NCI-H1694 (cell line): ENCODE measurements around the gene VSTM1.
"Not testable (repeated sequence)": the region's sequence is repeated elsewhere in the genome, so short reads cannot be mapped to it uniquely, and the experiment has no call there.

Experiments
- DNase-seq: peaks from one replicate; lab custom pipeline; 2025; lab: John Stamatoyannopoulos, UW

The VSTM1 gene, protein sequence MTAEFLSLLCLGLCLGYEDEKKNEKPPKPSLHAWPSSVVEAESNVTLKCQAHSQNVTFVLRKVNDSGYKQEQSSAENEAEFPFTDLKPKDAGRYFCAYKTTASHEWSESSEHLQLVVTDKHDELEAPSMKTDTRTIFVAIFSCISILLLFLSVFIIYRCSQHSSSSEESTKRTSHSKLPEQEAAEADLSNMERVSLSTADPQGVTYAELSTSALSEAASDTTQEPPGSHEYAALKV

GRCh38 chr19:54063350-54064116 is at the start of gene VSTM1:
VSTM1 (minus strand) TSS chr19:54063897; CDS start chr19:54063777, 120 bp downstream.
- DNase-seq = no peak

DNA sequence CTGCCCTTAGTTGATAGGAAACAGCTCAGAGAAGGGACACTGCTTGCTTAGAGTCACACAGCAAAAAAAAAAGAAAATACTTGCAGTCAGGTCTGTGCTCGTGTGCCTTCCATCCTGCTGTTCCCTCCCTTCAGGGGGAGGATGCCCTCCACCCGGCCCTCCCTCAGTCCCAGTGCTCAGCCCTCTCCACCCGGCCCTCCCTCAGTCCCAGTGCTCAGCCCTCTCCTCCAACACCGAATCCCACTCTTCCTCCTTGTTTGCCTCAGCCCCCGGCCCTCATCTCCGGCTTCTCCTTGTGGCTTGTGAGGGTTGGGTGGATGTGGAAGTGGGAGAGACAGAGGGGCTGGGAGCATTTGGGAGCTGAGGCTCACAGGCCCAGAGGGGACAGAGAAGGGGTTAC is 46.0 kb upstream of the VSTM1 start:
- no peak for DNase-seq

- no peak for DNase-seq
Measured at GRCh38 chr19:54108496-54108895, 44.8 kb upstream of the VSTM1 start.

- no peak for DNase-seq
Measured at GRCh38 chr19:54107876-54108490, 44.3 kb upstream of the VSTM1 start.

DNA sequence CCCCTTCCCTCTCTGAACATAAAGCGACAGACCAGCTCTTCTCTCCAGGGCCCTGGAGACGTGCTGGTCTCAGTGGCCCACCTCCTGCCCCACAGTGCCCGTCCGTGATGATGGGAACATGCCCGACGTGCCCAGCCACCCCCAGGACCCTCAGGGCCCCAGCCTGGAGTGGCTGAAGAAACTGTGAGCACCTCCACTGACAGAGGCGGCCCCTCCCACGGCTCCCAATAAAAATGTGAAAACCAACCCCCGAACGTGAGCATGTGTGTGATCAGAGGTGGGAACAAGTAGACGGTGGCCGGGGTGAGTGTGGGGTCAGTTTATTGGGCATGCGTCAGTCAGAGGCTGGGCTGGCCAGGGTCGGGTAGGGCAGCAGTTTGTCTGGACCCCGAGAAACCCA is 43.0 kb upstream of the VSTM1 start:
- DNase-seq = no peak

- DNase-seq = no peak
Measured at GRCh38 chr19:54105796-54106195, 42.1 kb upstream of the VSTM1 start.

- no peak for DNase-seq
Measured at GRCh38 chr19:54104998-54105715, 41.5 kb upstream of the VSTM1 start.

DNA sequence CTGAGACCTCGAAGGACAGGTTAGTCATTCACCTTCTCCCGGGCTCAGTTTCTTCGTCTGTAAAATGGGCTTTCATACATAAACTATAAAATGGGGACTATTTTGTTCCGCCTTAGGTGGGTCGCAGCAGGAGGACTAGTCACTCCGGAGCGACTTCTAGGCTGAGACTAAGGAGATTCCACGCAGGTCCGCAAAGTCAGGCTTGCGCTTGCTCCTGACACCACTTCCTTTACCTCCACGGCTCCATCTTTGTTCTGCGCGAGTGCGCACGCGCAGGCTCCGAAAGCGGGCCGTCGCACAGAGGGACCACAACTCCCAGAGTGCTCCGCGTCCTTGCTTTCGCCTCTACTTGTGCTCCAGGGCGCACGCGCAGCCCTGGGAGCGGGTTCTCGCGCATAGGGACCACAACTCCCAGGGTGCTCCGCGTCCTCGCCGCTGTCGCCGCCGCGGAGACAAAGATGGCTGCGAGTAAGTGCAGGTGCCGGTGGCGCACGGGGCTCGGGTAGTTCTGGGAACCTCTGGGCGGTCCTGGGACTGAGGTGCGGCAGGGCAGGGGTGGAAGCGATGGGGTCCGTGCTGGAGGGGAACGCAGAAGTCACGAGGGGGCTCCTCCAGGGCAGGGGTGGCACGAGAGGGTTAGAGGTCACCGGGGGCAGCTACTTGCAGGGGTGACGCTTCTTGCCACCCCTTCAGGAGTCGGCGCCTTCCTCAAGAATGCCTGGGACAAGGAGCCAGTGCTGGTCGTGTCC is 38.9 kb upstream of the VSTM1 start, which contains the start of gene NDUFA3:
TSS of gene NDUFA3 (plus strand) at position 435 of the 749 bp plus-strand sequence. CDS start at position 459, 24 bp downstream.
- peak; percentile 94 for DNase-seq

GRCh38 chr19:54100561-54100960 is 36.9 kb upstream of the VSTM1 start, which contains the start of gene OSCAR:
OSCAR (minus strand) TSS chr19:54100803; CDS start chr19:54100792, 11 bp downstream.
- no peak for DNase-seq

DNA sequence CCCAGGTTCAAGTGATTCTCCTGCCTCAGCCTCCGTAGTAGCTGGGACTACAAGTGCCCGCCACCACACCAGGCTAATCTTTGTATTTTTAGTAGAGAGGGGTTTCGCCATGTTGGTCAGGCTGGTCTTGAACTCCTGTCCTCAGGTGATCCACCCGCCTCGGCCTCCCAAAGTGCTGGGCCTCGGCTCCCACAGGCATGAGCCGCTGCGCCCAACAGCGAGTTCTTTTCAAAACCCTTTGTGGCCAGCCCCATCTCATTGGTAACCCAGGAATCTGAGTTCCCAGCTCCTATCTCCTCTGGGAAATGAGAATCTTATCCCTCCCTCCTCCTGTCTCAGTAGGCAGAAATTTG is 36.2 kb upstream of the VSTM1 start:
- not testable (repeated sequence) for DNase-seq

DNA sequence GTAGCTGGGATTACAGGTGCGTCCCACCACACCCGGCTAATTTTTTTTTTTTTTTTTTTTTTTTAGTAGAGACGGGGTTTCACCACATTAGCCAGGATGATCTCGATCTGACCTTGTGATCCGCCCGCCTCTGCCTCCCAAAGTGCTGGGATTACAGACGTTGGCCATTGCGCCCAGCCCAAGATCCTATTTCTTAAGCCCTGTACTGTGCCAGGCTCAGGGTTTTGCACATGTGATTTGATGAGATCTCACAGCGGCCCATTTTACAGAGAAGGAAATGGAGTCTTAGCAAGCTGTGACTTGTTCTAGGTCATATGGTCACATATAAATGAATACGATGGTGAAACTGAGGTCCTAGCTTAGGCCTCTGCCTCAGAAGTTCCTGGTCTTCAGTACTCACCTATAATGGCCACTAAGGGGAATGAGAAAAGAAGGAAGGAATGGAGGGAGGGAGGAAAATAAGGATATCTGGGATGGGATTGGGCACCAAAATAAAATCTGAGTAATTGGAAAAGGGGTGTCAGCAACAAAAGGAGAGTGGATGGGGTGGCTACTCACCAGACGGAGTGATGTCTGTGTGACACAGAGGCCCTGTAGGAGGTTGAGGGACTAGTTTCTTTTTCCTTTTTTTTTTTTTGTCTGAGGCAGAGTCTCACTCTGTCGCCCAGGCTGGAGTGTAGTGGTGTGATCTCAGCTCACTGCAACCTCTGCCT is 35.6 kb upstream of the VSTM1 start:
- no peak for DNase-seq

- DNase-seq = no peak
Measured at GRCh38 chr19:54096617-54097106, 33.0 kb upstream of the VSTM1 start.

DNA sequence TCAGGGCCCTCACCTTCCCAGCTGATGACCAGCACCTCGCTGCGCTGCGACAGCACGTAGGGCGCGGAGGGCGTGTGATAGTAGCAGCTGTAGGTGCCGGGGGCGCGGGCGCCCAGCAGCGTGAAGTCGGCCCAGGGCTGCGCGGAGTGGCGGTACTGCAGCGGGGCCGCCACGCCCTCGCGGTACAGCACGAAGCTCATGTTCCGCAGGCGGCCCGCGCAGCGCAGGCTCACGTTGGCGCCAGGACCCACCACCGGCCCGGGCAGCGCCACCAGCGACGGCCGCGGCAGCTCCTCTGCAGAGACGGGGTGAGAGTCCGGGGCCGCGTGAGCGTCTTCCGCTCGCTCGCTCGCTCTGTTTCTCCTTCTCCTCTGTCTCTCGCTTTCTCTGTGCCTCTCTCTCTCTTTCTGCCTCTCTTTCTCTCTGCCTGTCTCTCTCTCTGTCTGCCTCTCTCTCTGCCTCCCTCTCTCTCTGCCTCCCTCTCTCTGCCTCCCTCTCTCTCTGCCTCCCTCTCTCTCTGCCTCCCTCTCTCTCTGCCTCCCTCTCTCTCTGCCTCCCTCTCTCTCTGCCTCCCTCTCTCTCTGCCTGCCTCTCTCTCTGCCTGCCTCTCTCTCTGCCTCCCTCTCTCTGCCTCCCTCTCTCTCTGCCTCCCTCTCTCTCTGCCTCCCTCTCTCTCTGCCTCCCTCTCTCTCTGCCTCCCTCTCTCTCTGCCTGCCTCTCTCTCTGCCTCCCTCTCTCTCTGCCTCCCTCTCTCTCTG is 32.3 kb upstream of the VSTM1 start:
- not testable (repeated sequence) for DNase-seq

- DNase-seq = no peak
Measured at GRCh38 chr19:54095136-54095858, 31.6 kb upstream of the VSTM1 start.

DNA sequence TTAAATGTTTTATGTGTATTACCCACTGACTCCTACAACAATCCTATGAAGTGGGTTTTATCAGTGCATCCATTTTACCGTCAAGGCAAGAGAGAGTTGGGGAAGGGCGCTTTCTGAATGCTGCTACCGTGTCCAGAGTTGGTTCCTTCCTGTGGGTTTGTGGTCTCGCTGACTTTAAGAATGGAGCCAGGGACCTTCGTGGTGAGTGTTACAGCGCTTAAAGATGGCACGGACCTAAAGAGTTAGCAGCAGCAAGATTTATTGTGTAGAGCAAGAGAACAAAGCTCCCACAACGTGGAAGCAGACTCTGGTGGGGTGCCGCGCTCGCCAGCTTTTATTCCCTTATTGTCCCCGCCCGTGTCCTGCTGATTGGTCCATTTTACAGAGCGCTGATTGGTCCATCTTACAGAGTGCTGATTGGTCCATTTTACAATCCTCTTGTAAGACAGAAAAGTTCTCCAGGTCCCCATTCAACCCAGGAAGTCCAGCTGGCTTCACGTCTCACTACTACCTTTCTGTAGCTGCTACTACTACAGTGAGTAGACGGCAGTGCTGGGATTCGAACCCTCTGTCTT is 30.8 kb upstream of the VSTM1 start:
- DNase-seq = no peak

- no peak for DNase-seq
Measured at GRCh38 chr19:54084410-54084809, 20.7 kb upstream of the VSTM1 start.

GRCh38 chr19:54081032-54081431 is 17.3 kb upstream of the VSTM1 start, which contains the start of gene TARM1:
TARM1 (minus strand) TSS chr19:54081365; CDS start chr19:54081340, 25 bp downstream.
- DNase-seq = no peak

GRCh38 chr19:54077334-54077733 is 13.6 kb upstream of the VSTM1 start:
- no peak for DNase-seq

DNA sequence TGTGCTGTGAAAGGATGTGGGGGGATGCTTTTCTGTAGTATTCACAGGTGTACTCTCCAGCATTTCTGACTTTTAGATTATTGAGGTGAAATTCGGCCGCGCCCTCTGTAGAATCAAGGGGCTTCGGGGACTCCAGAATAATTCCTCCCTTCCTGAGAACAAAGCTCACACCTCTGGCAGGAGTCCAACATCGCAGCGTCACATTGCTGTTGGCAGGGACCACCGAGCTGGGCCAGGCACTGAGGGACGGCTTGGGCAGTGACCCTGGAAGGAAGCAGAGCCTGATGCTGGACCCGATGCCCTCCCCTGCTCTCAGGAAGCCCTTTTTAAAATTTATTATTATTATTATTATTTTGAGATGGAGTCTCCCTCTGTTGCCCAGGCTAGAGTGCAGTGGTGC is 11.2 kb upstream of the VSTM1 start:
- DNase-seq = no peak
